SK-N-SH (cell line): ENCODE results near the gene KLF16. TPM values are rescaled to one million over a fixed set of nuclear protein-coding genes. Genes with fewer than 3 reads are reported as not detected.

ENCODE experiments used
- CTCF ChIA-PET: fragments of 300-600, 350-600 bp; formaldehyde crosslinking; extraction: SDS; loops from one replicate; lab custom pipeline; 2021; lab: Yijun Ruan, JAX
- POLR2A ChIA-PET: fragments of 350-600 bp; sonication (Branson Sonifier 250); formaldehyde crosslinking; extraction: SDS; loops from one replicate; lab custom pipeline; 2020; ENCODE audit warnings: antibody characterized with exemption, inconsistent platforms; lab: Yijun Ruan, JAX
- DNase-seq: peaks from one replicate; pipeline ENCODE4 v3.0.0; 2012
- H2AFZ ChIP-seq: fragments of 200-600 bp; sonication (generic); 2 replicates; pipeline ENCODE4 v1.8.1; 2016; ENCODE audit warnings: antibody characterized with exemption, mild to moderate bottlenecking, low read depth
- H3F3A ChIP-seq: fragments of 200-600 bp; sonication (generic); replicated peaks from 2 replicates; pipeline ENCODE3; 2016; ENCODE audit warnings: antibody characterized with exemption, mild to moderate bottlenecking; ENCODE audit not compliant: insufficient read depth
- H3K27ac ChIP-seq, 2 experiments: fragments of 200-500 bp in 1 of 2; fragments of 200-600 bp in 1 of 2; sonication (Bioruptor generic) in 1 of 2; sonication (generic), shearing (Covaris generic) in 1 of 2; 2 replicates each; pipeline versions ENCODE4 v1.5.1 to v1.6.1; 2014 to 2016; ENCODE audit warnings: low read depth in 2 of 2, inconsistent platforms in 1 of 2, low read length in 1 of 2, mild to moderate bottlenecking in 1 of 2, mixed read lengths in 1 of 2
- H3K27me3 ChIP-seq: fragments of 200-600 bp; sonication (generic), shearing (Covaris generic); 2 replicates; pipeline ENCODE4 v1.6.1; 2016; ENCODE audit warnings: mixed run types; ENCODE audit not compliant: insufficient read depth
- H3K36me3 ChIP-seq, 2 experiments: fragments of 200-500 bp in 1 of 2; fragments of 200-600 bp in 1 of 2; sonication (Bioruptor generic) in 1 of 2; sonication (generic) in 1 of 2; replicated peaks in 1 of 2; 2 replicates each; pipeline versions ENCODE3 to v1.5.1; 2014 to 2016; ENCODE audit warnings: low read length in 1 of 2, mild to moderate bottlenecking in 1 of 2; ENCODE audit not compliant: insufficient read depth in 2 of 2, control insufficient read depth in 1 of 2
- H3K4me1 ChIP-seq, 2 experiments: fragments of 200-500 bp in 1 of 2; fragments of 200-600 bp in 1 of 2; sonication (Bioruptor generic) in 1 of 2; sonication (generic), shearing (Covaris generic) in 1 of 2; 2 replicates each; pipeline versions ENCODE4 v1.5.1 to v1.6.1; 2014 to 2016; ENCODE audit warnings: low read depth in 1 of 2, low read length in 1 of 2, mixed run types in 1 of 2; ENCODE audit not compliant: insufficient read depth in 2 of 2, control insufficient read depth in 1 of 2
- H3K4me2 ChIP-seq: fragments of 200-600 bp; sonication (generic), shearing (Covaris generic); 2 replicates; pipeline ENCODE4 v1.6.1; 2017; ENCODE audit warnings: mixed run types
- H3K4me3 ChIP-seq, 2 experiments: fragments of 200-500 bp in 1 of 2; fragments of 200-600 bp in 1 of 2; sonication (Bioruptor generic) in 1 of 2; sonication (generic), shearing (Covaris generic) in 1 of 2; 2 replicates each; pipeline versions ENCODE4 v1.5.1 to v1.8.1; 2014 to 2016; ENCODE audit warnings: low read depth in 2 of 2, inconsistent platforms in 1 of 2, low read length in 1 of 2, mild to moderate bottlenecking in 1 of 2, mixed read lengths in 1 of 2, moderate library complexity in 1 of 2
- H3K79me2 ChIP-seq: fragments of 200-600 bp; sonication (generic); 2 replicates; pipeline ENCODE4 v1.8.1; 2017; ENCODE audit warnings: mild to moderate bottlenecking; ENCODE audit not compliant: insufficient read depth
- H3K9ac ChIP-seq: fragments of 200-600 bp; sonication (generic); 2 replicates; pipeline ENCODE4 v1.6.1; 2017; ENCODE audit warnings: mixed run types
- H3K9me2 ChIP-seq: fragments of 200-600 bp; sonication (generic); 2 replicates; pipeline ENCODE4 v1.6.1; 2017; ENCODE audit warnings: mixed run types
- H3K9me3 ChIP-seq: fragments of 200-600 bp; sonication (generic); 2 replicates; pipeline ENCODE4 v1.6.1; 2017; ENCODE audit warnings: mixed run types, mild to moderate bottlenecking, moderate library complexity
- H4K20me1 ChIP-seq: fragments of 200-600 bp; sonication (generic); 2 replicates; pipeline ENCODE4 v1.6.1; 2017; ENCODE audit warnings: mild to moderate bottlenecking, mixed run types; ENCODE audit not compliant: insufficient read depth
- EZH2phosphoT487 ChIP-seq: fragments of 200-600 bp; sonication (generic); IDR thresholded peaks from 2 replicates; pipeline ENCODE4 v1.6.1; 2017; ENCODE audit warnings: low read depth, mixed run types, mild to moderate bottlenecking, antibody characterized with exemption, moderate library complexity, borderline replicate concordance
- FOSL2 ChIP-seq: IDR thresholded peaks from 2 replicates; pipeline ENCODE4 v1.4.0; 2012; ENCODE audit warnings: low read depth, mild to moderate bottlenecking, moderate library complexity, borderline replicate concordance
- FOXM1 ChIP-seq: IDR thresholded peaks from 2 replicates; pipeline ENCODE4 v1.4.0; 2012; ENCODE audit warnings: low read depth, mild to moderate bottlenecking
- GATA2 ChIP-seq: sonication (generic); formaldehyde crosslinking; IDR thresholded peaks from 2 replicates; pipeline ENCODE4 v1.5.0; 2020; ENCODE audit warnings: mild to moderate bottlenecking, missing genetic modification reagents
- MXI1 ChIP-seq: IDR thresholded peaks from 2 replicates; pipeline ENCODE4 v1.6.1; 2012; ENCODE audit warnings: mild to moderate bottlenecking, low read depth, low read length, improper control_type of control experiment
- NFIC ChIP-seq: IDR thresholded peaks from 2 replicates; pipeline ENCODE4 v1.4.0; 2012; ENCODE audit warnings: borderline replicate concordance
- NRF1 ChIP-seq: IDR thresholded peaks from 2 replicates; pipeline ENCODE4 v1.6.1; 2012; ENCODE audit warnings: low read depth, mild to moderate bottlenecking, low read length
- PBX3 ChIP-seq: IDR thresholded peaks from 2 replicates; pipeline ENCODE4; 2012
- POLR2AphosphoS5 ChIP-seq: IDR thresholded peaks from 2 replicates; pipeline ENCODE4 v1.6.1; 2012; ENCODE audit warnings: low read depth, low read length
- REST ChIP-seq: IDR thresholded peaks from 2 replicates; pipeline ENCODE4 v1.6.1; 2012; ENCODE audit warnings: mild to moderate bottlenecking, low read depth, low read length, moderate library complexity
- RFX5 ChIP-seq: IDR thresholded peaks from 2 replicates; pipeline ENCODE4 v1.6.1; 2012; ENCODE audit warnings: mild to moderate bottlenecking, improper control_type of control experiment, low read length
- SIN3A ChIP-seq: IDR thresholded peaks from 2 replicates; pipeline ENCODE4 v1.6.1; 2012; ENCODE audit warnings: low read depth, mild to moderate bottlenecking, low read length, moderate library complexity, borderline replicate concordance
- SMC3 ChIP-seq: IDR thresholded peaks from 2 replicates; pipeline ENCODE4 v1.6.1; 2012; ENCODE audit warnings: low read depth, low read length, improper control_type of control experiment
- TEAD4 ChIP-seq: IDR thresholded peaks from 2 replicates; pipeline ENCODE4 v1.4.0; 2012; ENCODE audit warnings: mild to moderate bottlenecking, borderline replicate concordance; ENCODE audit not compliant: insufficient read depth
- USF2 ChIP-seq: fragments of 150-350 bp; IDR thresholded peaks from 2 replicates; pipeline ENCODE4 v1.6.1; 2017; ENCODE audit warnings: antibody characterized with exemption, low read length, low read depth, borderline replicate concordance
- WGBS: methylation state at CpG from one replicate; pipeline ENCODE4 v1.1.6; 2017; ENCODE audit warnings: low lambda C conversion rate; 5-methylcytosine and 5-hydroxymethylcytosine counted together
- polyA plus RNA-seq, 3 experiments: library from polyadenylated mRNA; depleted of rRNA; stranded (reverse); fragments of >200 nt; gene quantifications; 2 replicates each; pipeline ENCODE4 v1.2.3, GENCODE V29; 2012

KLF16 gene
- polyA plus RNA-seq, 1 of the 3 experiments (the other 2 are of a cell fraction) = 16.1 TPM

- DNase-seq = no peak
- 83% methylated on average over 2 of the region's 13 CpGs for WGBS
These were observed 8.3 kb upstream of the KLF16 start for GRCh38 chr19:1871630-1872029.

GRCh38 chr19:1871140-1871597, 7.8 kb upstream of the KLF16 start:
- H4K20me1 ChIP-seq = peaks cover 12% of the 10 kb centered on the region
- POLR2A ChIA-PET = interaction anchor here (1.0 kb wide), 1 partner anchor 13 kb away, joined by 3 read pairs; no protein-coding TSS in a partner anchor
- H2AFZ ChIP-seq = no peak overlapping the region
- H3K36me3 ChIP-seq = peaks cover 3 to 9% of the 10 kb centered on the region in 2 experiments
- peaks cover 16 to 21% of the 10 kb centered on the region in 2 experiments for H3K4me1 ChIP-seq
- no peak overlapping the region for H3K4me2 ChIP-seq
- H3K9ac ChIP-seq = no peak overlapping the region
- H3K9me3 ChIP-seq = no peaks in the 10 kb centered on the region
- H3K4me3 ChIP-seq = no peak overlapping the region
- H3K9me2 ChIP-seq = no peaks in the 10 kb centered on the region
- TF ChIP-seq SMC3 = no peak
- TF ChIP-seq GATA2 (CRISPR knock-in tag) = no peak
- TF ChIP-seq SIN3A = no peak
- TF ChIP-seq TEAD4 = no peak
- TF ChIP-seq PBX3 = no peak
- TF ChIP-seq FOSL2 = no peak
- no peak for TF ChIP-seq USF2
- TF ChIP-seq FOXM1 = no peak
- TF ChIP-seq, all 33 proteins: peak for 0
- WGBS = 93% methylated on average over 14 of the region's 15 CpGs
- peaks cover 25% of the 10 kb centered on the region for H3F3A ChIP-seq
- no peak overlapping the region for H3K27ac ChIP-seq
- H3K27me3 ChIP-seq = no peaks in the 10 kb centered on the region
- CTCF ChIA-PET = no interaction called here
- DNase-seq = no peak
- H3K79me2 ChIP-seq = peaks cover 79% of the 10 kb centered on the region

More at GRCh38 chr19:1871630-1872029, 8.3 kb upstream of the KLF16 start:
- H3K9ac ChIP-seq = no peak overlapping the region
- no peak for TF ChIP-seq SIN3A
- TF ChIP-seq RFX5 = no peak
- TF ChIP-seq, all 33 proteins: peak for 0
- POLR2A ChIA-PET = interaction anchor here (0.8 to 1.0 kb wide), 2 partner anchors 12 to 34 kb away, joined by 3 to 4 read pairs; no protein-coding TSS in a partner anchor
- Histone ChIP-seq H3K4me2 (no peak overlapping the region), H4K20me1 (peaks cover 12% of the 10 kb centered on the region), H3K4me3 (no peak overlapping the region), H3K27ac (no peak overlapping the region), H3K27me3 (no peaks in the 10 kb centered on the region), H3K79me2 (peaks cover 79% of the 10 kb centered on the region), H3F3A (peaks cover 25% of the 10 kb centered on the region), H3K9me3 (no peaks in the 10 kb centered on the region), H3K9me2 (no peaks in the 10 kb centered on the region), H3K36me3 (peaks cover 3 to 9% of the 10 kb centered on the region in 2 experiments), H3K4me1 (peaks cover 16 to 25% of the 10 kb centered on the region in 2 experiments), H2AFZ (no peak overlapping the region)
- CTCF ChIA-PET = no interaction called here

GRCh38 chr19:1868971-1869370, 5.6 kb upstream of the KLF16 start:
- H2AFZ ChIP-seq = no peak overlapping the region
- no peak for DNase-seq
- TF ChIP-seq NFIC = no peak
- TF ChIP-seq MXI1 = no peak
- TF ChIP-seq POLR2AphosphoS5 = no peak
- TF ChIP-seq USF2 = no peak
- no peak for TF ChIP-seq REST
- TF ChIP-seq SIN3A = no peak
- TF ChIP-seq EZH2phosphoT487 = no peak
- no peak for TF ChIP-seq NRF1
- H4K20me1 ChIP-seq = 0 out of 2 replicates have a peak, but pooled peaks cover 2% of the 10 kb centered on the region
- peaks cover 3 to 9% of the 10 kb centered on the region in 2 experiments for H3K36me3 ChIP-seq
- no peaks in the 10 kb centered on the region for H3K27me3 ChIP-seq
- 93% methylated on average over 7 of the region's 7 CpGs for WGBS
- H3K4me2 ChIP-seq = no peak overlapping the region
- H3K9me3 ChIP-seq = no peaks in the 10 kb centered on the region
- peaks cover 13% of the 10 kb centered on the region for H3F3A ChIP-seq
- H3K9ac ChIP-seq = no peak overlapping the region
- no peaks in the 10 kb centered on the region for H3K9me2 ChIP-seq
- peaks cover 15 to 22% of the 10 kb centered on the region in 2 experiments for H3K4me1 ChIP-seq
- CTCF ChIA-PET = interaction anchor here (0.6 to 1.4 kb wide), 2 partner anchors 28 to 31 kb away, joined by 3 to 4 read pairs; no protein-coding TSS in a partner anchor
- H3K27ac ChIP-seq = no peak overlapping the region
- peaks cover 73% of the 10 kb centered on the region for H3K79me2 ChIP-seq
- no peak overlapping the region for H3K4me3 ChIP-seq
- POLR2A ChIA-PET = interaction anchor here (0.7 kb wide), 1 partner anchor 16 kb away, joined by 3 read pairs; the partner anchor contains the start of gene ABHD17A
